GM08714 (cell line): ENCODE results near the gene CLMP.

Experiments
- H3K4me3 ChIP-seq: fragments of 200-500 bp; sonication (Bioruptor generic); 2 replicates; pipeline ENCODE4 v1.5.1; 2014; ENCODE audit warnings: mild to moderate bottlenecking, low read length, inconsistent platforms
- ZNF274 ChIP-seq: IDR thresholded peaks from 2 replicates; pipeline ENCODE4 v1.6.1; 2012; ENCODE audit warnings: mild to moderate bottlenecking, low read depth, low read length

CLMP gene

DNA sequence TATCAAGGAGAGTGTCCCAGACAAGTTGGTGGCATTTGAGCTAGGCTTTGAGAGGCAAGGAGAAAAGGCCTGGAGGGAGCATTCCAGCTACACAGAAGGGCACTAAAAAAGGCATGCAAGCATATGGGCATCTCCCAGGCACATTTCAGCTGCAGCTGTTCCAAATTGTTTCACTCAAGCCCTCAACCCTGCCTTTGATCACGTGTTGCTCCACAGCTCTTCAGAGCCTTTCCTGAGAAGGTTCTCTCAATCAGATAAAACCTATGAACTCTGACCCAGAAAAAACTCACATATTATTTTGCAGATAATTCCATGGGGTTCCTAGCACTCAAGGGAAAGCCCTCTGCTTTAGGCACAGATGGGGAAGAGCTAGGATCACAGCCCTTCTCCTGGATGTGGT, 108.7 kb downstream of the CLMP start:
- TF ChIP-seq ZNF274: no peak
- no peak overlapping the region for H3K4me3 ChIP-seq

GRCh38 chr11:123085497-123085896, 109.6 kb downstream of the CLMP start:
- TF ChIP-seq ZNF274: no peak
- no peak overlapping the region for H3K4me3 ChIP-seq

DNA sequence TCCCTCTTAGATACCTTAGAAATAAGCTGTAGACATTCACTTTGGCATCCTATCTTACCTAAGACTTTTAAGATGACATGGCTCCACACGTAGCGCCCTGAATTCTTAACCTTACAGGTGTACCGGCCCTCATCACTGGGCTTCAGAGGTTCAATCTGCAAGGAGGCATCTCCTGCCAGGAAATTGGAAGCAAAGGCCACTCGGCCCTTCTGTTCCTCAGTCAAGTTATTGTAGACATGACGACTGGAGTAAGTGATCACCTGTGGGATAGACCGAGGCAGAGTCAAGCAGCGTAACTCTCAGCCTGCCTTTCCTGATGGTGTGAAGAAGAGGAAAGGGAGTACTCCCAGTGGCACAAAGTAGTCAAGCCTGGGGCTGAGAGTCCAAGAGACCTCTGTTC, 110.6 kb downstream of the CLMP start:
- H3K4me3 ChIP-seq: no peak overlapping the region
- TF ChIP-seq ZNF274: no peak

- TF ChIP-seq ZNF274: no peak
- H3K4me3 ChIP-seq: no peak overlapping the region
These were observed 111.4 kb downstream of the CLMP start for GRCh38 chr11:123083623-123084029.

DNA sequence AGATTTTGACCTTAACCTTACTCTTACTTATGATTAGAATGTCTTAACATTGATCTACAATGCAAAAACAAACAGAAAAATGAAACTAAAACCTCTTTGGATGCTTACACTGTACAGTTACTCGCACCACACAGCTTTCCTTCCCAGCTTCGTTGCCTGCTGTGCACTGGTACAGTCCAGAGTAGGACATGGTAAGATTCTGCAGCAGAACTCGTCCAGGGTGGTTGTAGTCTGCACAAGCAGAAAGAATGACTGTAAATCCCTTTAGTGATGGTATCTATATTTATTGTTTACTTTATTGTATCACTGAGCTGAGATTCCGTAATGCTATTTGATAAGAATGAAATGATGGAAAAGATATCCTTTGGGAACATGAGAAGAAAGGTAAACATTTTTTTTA, 112.1 kb downstream of the CLMP start:
- H3K4me3 ChIP-seq: no peak overlapping the region

GRCh38 chr11:123080015-123080414, 115.0 kb downstream of the CLMP start:
- no peak overlapping the region for H3K4me3 ChIP-seq
- TF ChIP-seq ZNF274: no peak

More for the DNA sequence above, 112.1 kb downstream of the CLMP start:
- no peak for TF ChIP-seq ZNF274

DNA sequence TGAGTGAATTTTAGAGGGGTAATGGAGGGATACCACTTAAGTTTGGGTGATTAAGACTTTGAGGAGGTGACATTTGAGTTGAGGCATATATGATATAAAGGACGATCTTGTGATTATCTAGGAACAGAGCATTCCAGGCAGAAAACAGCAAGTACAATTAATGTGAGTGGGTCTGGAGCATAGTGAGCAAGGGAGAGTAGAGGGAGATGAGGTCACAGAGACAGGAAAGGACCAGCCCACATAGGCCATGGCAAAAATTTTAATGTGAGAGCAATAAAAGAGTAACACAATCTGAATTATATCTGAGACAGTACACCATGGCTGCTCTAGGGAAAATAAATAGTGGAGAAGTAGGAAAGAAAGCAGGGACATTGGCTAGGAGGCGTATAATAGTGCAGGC, 118.6 kb downstream of the CLMP start:
- no peak for TF ChIP-seq ZNF274
- H3K4me3 ChIP-seq: no peak overlapping the region

GRCh38 chr11:123073343-123074057, 121.5 kb downstream of the CLMP start:
- TF ChIP-seq ZNF274: no peak
- H3K4me3 ChIP-seq: no peak overlapping the region

DNA sequence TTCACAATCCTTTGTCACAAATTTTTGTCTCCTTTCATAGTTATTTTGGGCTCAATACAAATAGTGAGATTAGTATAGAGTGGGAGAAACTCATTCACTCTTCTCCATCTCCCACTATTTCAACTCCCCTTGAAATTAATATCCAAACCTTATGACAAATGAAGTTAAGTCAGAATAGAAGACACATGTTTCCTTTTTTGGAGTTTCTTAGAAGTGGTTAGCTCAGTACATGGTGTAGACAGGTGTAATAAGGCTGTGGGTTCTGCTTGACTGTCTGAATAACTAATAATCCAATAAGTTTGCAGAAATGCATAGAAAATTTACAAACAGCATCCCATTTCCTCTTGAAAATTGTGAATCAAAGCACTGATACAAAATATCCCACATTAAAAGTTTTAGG, 122.3 kb downstream of the CLMP start:
- TF ChIP-seq ZNF274: no peak
- no peak overlapping the region for H3K4me3 ChIP-seq

DNA sequence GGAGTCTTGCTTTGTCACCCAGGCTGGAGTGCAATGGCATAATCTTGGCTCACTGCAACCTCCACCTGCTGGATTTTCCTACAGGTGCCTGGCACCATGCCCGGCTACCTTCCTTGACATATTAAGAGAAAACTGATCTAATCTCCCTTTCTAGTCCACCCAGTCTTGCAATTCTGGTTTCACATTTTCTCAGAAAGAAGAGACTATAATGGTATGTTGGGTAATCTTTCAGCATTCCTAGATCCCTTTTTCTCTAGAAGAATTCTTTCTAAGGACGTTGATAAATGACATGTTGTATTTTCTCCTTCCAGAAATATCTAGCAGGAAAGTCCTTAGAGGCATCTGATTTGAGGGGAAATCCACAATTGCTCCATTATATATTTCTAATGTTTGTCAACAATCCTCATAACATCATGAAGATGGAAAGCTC, 122.7 kb downstream of the CLMP start:
- no peak for TF ChIP-seq ZNF274

DNA sequence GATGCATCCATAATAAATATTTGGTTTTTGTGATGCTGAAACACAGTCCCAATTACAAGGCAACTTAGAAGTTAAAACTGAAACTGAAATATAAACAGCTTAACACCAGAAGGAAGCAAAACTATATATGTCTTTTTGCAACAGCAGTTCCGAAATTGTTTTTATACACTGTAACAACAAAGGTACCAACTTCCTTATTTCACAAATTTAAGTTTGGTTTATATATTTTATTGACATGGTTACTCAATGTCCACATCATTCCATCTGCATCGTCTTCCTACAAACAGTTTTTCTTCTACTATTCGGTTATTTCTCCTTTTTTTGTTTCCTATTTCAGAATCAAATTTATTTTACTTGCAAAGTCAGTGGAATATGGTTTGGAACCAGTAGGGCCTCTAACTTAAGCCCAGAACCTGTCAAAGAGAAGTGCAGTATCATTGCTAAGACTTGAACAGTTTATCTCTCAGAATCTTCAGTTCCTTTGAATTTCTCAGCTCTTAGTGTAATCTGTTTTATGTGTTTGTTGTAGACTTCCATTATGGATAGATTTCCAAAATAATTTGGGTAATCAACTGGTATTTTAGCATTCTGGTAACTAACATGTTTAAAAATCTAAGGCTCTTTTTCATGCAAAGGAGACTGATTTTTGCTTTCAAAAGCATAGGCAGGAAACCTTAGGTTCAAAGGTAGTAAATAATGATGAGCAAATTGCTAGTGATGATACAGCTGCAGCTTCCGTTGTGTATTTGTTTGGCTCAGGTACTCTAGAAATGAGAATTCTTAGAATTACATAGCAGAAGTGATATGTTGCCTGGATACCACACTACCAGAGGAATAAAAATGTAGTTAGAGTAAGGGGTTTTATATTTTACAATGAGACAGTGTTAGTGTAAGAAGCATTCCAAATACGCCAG, 124.9 kb downstream of the CLMP start:
- no peak for TF ChIP-seq ZNF274
- peak overlapping the region; percentile 17; the same call in 1 of the 2 replicates for H3K4me3 ChIP-seq

More for the DNA sequence above, 122.7 kb downstream of the CLMP start:
- no peak overlapping the region for H3K4me3 ChIP-seq

GRCh38 chr11:123065621-123066020, 129.4 kb downstream of the CLMP start:
- H3K4me3 ChIP-seq: no peak overlapping the region
- TF ChIP-seq ZNF274: no peak

- H3K4me3 ChIP-seq: peak overlapping the region; percentile 98
These were observed 131.0 kb downstream of the CLMP start for GRCh38 chr11:123063826-123064657.

GRCh38 chr11:123062892-123063825, 131.9 kb downstream of the CLMP start:
- peak overlapping the region; percentile 98 for H3K4me3 ChIP-seq
- no peak for TF ChIP-seq ZNF274

More at GRCh38 chr11:123063826-123064657, 131.0 kb downstream of the CLMP start:
- TF ChIP-seq ZNF274: no peak
